ENCODE results near the gene PRG3.
"Not testable (repeated sequence)": the region's sequence is repeated elsewhere in the genome, so short reads cannot be mapped to it uniquely, and the experiment has no call there.

PRG3 gene

GRCh38 chr11:57387289-57388030, 6.5 kb upstream of the PRG3 start:
- DNase-seq = no peak

- no peak for DNase-seq
Measured at GRCh38 chr11:57386178-57386940, 5.4 kb upstream of the PRG3 start.

DNA sequence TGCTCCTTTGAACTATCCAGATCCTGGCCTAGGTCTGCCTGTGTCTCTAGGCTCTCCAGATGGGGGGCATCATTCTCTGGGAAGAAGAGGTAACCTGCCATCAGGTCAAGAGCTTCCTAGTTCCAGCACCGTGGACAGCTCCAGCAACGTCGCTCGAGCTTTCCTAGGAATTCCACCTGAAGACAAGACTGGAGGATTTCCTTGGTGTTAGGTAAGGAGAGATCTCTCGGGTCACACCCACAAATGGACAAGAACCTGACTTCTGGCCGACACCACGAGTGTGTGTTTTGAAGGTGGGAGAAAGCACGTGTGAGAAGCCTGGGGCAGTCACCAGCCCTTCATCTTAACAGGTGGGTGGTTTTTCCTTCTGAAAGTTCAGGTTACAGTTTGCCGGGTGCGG, 1.2 kb downstream of the PRG3 start:
- no peak for DNase-seq

- no peak for DNase-seq
Measured at GRCh38 chr11:57378186-57378585, 2.8 kb downstream of the PRG3 start.

GRCh38 chr11:57377107-57377506, 3.8 kb downstream of the PRG3 start:
- no peak for DNase-seq

GRCh38 chr11:57376095-57377090, 4.6 kb downstream of the PRG3 start:
- no peak for DNase-seq

DNA sequence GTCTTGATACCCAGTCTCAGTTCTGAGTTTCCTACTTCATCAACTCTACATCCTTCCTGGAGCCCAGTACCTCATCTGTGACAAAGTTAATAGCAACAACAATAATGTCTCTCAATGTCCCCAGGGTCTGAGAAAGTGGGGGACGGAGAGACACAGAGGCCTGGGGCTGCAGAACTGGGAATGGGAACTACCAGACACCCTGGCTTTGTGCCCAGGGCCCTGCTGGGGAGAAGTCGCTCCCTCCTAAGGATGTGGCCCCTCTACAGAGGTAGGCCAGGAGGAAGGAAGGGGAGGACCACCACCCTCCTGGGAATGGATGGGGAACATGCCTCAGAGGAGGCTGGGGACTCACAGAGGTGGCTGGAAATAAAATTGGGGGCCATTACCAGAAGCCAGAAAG, 5.5 kb downstream of the PRG3 start:
- DNase-seq = no peak

DNA sequence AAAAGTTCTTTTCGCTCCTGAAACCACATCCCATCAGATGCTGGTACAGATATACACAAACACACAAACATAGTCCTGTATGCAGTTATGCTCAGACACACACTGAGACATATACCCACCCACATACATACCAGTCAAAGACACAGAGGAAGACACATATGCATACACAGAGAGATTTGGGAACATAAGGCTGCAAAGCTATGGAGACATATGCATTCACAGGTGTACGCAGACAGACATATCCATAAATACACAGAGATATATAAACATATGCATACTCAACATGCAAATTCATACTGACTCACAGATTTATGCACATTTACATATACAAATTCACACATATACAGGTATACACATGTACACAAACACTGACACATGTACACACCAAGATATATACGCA, 6.0 kb downstream of the PRG3 start:
- no peak for DNase-seq

GRCh38 chr11:57373146-57373545, 7.8 kb downstream of the PRG3 start:
- DNase-seq = no peak

- DNase-seq = no peak
Measured at GRCh38 chr11:57370941-57371340, 10.0 kb downstream of the PRG3 start.

GRCh38 chr11:57370251-57370650, 10.7 kb downstream of the PRG3 start:
- no peak for DNase-seq

DNA sequence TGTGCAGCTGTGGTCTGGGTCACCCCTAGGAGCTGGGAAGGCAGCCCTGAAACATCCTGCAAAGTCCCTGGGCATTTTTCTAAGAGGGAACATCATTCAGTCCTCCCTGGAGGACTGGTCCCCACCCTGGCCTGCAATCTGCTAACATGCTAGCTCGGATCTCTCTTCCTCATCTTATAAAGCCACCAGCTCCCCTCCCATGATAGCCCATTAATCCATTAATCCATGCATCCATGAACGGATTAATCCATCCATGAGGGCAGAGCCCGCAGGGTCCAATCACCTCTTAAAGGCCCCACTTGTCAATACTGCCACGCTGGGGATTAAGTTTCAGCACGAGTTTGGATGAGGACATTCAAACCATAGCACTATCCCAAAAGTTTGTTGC, 12.1 kb downstream of the PRG3 start:
- DNase-seq = no peak

DNA sequence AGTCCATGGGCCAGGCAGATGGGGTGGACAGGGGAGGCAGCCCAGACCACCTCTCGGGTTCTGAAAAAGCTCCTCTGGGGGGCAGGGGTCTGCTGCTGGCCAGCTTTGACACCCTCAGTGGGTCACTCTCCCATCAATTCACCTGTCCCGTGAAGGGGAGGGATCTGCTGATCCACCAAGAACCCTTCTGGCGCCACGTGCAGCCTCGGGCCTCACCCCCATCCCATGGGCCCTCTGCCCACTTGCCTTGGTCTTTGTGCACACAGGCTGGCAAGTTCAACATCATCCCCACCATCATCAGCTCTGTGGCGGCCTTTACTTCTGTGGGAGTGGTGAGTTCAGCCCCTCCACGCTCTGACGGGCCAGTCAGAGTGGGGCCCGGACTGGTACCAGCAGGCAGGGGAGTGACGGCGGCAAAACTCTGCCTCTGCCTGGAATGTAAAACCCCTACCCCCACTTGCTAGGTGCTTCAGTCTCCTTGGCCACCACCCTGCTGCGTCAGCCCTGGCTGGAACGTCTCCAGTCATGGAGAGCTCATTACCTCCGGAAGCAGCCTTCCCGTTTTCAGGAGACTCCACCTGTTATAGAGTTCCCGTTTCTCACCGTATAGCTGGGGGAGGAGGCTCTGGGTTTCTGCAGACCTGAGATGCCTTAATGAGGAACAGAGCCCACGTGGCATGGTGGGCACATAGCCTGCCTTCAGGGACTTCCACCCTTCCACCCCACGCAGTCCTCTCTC, 12.7 kb downstream of the PRG3 start:
- DNase-seq = no peak

GRCh38 chr11:57364851-57365660, 15.9 kb downstream of the PRG3 start:
- DNase-seq = no peak

GRCh38 chr11:57363131-57364080, 17.5 kb downstream of the PRG3 start:
- DNase-seq = no peak

GRCh38 chr11:57361926-57362325, 19.0 kb downstream of the PRG3 start:
- DNase-seq = no peak

GRCh38 chr11:57361420-57361819, 19.5 kb downstream of the PRG3 start:
- DNase-seq = not testable (repeated sequence)

DNA sequence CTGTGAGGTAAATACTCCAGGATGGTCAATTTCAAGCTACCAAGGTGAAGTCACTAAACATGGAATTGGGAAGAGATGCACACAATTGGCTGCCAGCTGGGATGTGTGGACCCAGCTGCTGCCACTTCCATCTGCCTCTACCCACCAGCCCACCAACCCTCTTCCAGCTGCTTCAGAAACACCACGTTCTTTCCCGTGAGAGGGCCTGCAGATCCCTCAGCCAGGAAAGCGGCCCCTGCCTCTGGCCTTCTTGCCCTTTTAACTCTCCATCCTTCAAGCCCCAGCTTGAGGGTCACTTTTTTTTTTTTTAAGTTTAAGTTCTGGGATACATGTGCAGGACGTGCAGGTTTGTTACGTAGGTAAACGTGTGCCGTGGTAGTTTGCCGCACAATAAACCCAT, 20.0 kb downstream of the PRG3 start:
- no peak for DNase-seq

DNA sequence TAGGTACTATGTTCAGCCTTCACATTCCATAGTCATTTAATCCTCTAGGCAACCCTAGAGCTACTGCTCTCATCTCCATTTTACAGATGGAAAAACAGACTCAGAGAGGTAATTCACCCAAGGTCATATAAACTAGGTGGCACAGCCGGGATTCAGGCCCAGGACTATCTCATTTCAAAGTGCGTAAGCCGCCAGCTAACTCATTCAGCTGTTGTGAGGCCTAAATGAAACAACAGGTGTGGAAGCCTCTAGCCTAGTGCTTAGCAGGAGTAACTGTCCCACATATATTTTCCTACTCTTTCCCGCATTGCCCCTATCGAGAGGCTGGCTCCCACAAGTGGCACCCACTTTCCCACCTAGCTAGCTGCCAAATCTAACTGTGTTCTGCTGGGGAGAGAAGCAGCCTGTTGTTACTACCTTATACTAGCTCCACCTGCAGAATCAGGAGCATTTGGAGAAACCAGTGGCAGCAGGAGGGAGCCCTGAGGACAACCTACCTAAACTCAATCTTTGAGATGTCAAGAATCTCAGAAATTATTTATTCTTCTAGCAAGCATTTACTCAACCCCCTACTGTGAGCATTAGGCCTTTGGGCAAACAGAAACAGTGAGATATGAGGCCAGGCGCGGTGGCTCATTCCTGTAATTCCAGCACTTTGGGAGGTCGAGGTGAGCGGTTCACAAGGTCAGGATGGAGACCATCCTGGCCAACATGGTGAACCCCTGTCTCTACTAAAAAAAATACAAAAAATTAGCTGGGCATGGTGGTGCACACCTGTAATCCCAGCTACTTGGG, 20.9 kb downstream of the PRG3 start:
- DNase-seq = no peak

DNA sequence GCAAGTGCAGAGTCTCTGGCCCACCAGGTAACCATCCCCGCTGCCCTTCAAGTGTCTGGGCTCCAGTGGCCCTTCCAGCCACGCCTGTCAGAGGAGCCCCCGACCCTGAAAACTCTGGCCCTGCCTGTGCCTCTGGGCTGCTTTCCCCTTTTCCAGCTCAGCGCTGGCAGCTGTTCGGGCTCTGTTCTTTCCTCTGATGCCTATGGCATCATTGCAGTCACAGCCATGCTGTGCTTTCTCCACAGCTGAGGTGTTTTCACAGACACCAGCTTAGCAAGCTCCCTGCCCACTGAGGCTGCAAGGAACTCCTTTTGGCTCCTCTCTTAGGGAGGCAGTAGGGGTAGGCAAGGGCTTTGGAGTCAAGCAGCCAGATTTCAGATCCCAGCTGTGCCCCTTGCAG, 21.6 kb downstream of the PRG3 start:
- DNase-seq = no peak
